CD14-positive monocyte (primary cell): ENCODE data around the gene PHLDB2. TPM values are rescaled to one million over a fixed set of nuclear protein-coding genes. Genes with fewer than 3 reads are reported as not detected.

ENCODE experiments used
- DNase-seq, 3 donors: peaks; one replicate each; pipeline ENCODE4 v3.0.0-alpha.2; 2011 to 2022
- H2AFZ ChIP-seq: 2 replicates; pipeline ENCODE4 v1.6.0; 2012; ENCODE audit warnings: mild to moderate bottlenecking, low read depth, low read length, inconsistent platforms; ENCODE audit not compliant: insufficient read depth, poor library complexity, severe bottlenecking
- H3K27ac ChIP-seq, 2 donors: 1 replicate in 1 of 2; 2 replicates in 1 of 2; pipeline ENCODE4 v1.5.1; 2012 to 2013; ENCODE audit warnings: low read length in 2 of 2, control low read depth in 1 of 2, inconsistent platforms in 1 of 2, low read depth in 1 of 2, mild to moderate bottlenecking in 1 of 2
- H3K27me3 ChIP-seq, 2 donors: one replicate each; pipeline versions ENCODE4 v1.6.0 to v1.6.1; 2011 to 2013; ENCODE audit warnings: low read length in 2 of 2; ENCODE audit not compliant: control insufficient read depth in 2 of 2, insufficient read depth in 2 of 2
- H3K36me3 ChIP-seq, 2 donors: replicated peaks in 1 of 2; 1 replicate in 1 of 2; 2 replicates in 1 of 2; pipeline versions ENCODE4 v1.5.1 to v1.6.1; 2012 to 2013; ENCODE audit warnings: low read length in 2 of 2, control low read depth in 1 of 2, inconsistent platforms in 1 of 2, mild to moderate bottlenecking in 1 of 2; ENCODE audit not compliant: insufficient read depth in 2 of 2, control insufficient read depth in 1 of 2
- H3K4me1 ChIP-seq, 2 donors: 1 replicate in 1 of 2; 2 replicates in 1 of 2; pipeline versions ENCODE4 v1.5.1 to v1.6.1; 2012 to 2013; ENCODE audit warnings: low read length in 2 of 2, control low read depth in 1 of 2, inconsistent platforms in 1 of 2, mild to moderate bottlenecking in 1 of 2, moderate library complexity in 1 of 2; ENCODE audit not compliant: insufficient read depth in 2 of 2, control insufficient read depth in 1 of 2
- H3K4me2 ChIP-seq: replicated peaks from 2 replicates; pipeline ENCODE3; 2012; ENCODE audit warnings: low read length, moderate library complexity, mild to moderate bottlenecking; ENCODE audit not compliant: poor library complexity, severe bottlenecking; ENCODE audit errors: extremely low read depth
- H3K4me3 ChIP-seq, 3 experiments: fragments of 200-600 bp in 1 of 3; sonication (generic) in 1 of 3; replicated peaks in 1 of 3; 1 replicate in 2 of 3; 2 replicates in 1 of 3; pipeline ENCODE4 v1.5.1; 2011 to 2013; ENCODE audit warnings: low read length in 3 of 3, mild to moderate bottlenecking in 3 of 3, control low read depth in 2 of 3, low read depth in 2 of 3, inconsistent platforms in 1 of 3, moderate library complexity in 1 of 3
- H3K79me2 ChIP-seq: 2 replicates; pipeline ENCODE4 v1.6.0; 2012; ENCODE audit warnings: mild to moderate bottlenecking, control low read depth, inconsistent platforms, low read length, moderate library complexity; ENCODE audit not compliant: insufficient read depth
- H3K9ac ChIP-seq: 2 replicates; pipeline ENCODE4 v1.6.0; 2017; ENCODE audit warnings: low read length, mild to moderate bottlenecking; ENCODE audit not compliant: insufficient read depth, poor library complexity, severe bottlenecking
- H3K9me3 ChIP-seq, 2 donors: replicated peaks in 1 of 2; 1 replicate in 1 of 2; 2 replicates in 1 of 2; pipeline versions ENCODE4 v1.5.1 to v1.6.1; 2012 to 2013; ENCODE audit warnings: low read length in 2 of 2, control low read depth in 1 of 2; ENCODE audit not compliant: control insufficient read depth in 1 of 2, insufficient read depth in 1 of 2
- H4K20me1 ChIP-seq: 2 replicates; pipeline ENCODE4 v1.6.0; 2012; ENCODE audit warnings: mild to moderate bottlenecking, low read length, control low read depth, moderate library complexity; ENCODE audit not compliant: insufficient read depth
- H3K27ac Mint-ChIP-seq, 7 donors: one replicate each; pipeline ENCODE4 v1.8.0; 2020; ENCODE audit warnings: mild to moderate bottlenecking in 7 of 7, mixed read lengths in 7 of 7, moderate library complexity in 6 of 7, inconsistent platforms in 2 of 7
- H3K27me3 Mint-ChIP-seq, 3 donors: one replicate each; pipeline ENCODE4 v1.8.0; 2021 to 2022; ENCODE audit warnings: low read depth in 3 of 3, mild to moderate bottlenecking in 3 of 3, mixed read lengths in 3 of 3, moderate library complexity in 3 of 3, inconsistent platforms in 1 of 3
- H3K36me3 Mint-ChIP-seq, 2 donors: one replicate each; pipeline ENCODE4 v1.8.0; 2020; ENCODE audit warnings: mixed read lengths in 2 of 2, inconsistent platforms in 1 of 2, mild to moderate bottlenecking in 1 of 2
- H3K4me1 Mint-ChIP-seq: one replicate; pipeline ENCODE4 v1.8.0; 2020; ENCODE audit warnings: mild to moderate bottlenecking, mixed read lengths
- H3K4me3 Mint-ChIP-seq, 2 donors: one replicate each; pipeline ENCODE4 v1.8.0; 2020; ENCODE audit warnings: mild to moderate bottlenecking in 2 of 2, mixed read lengths in 2 of 2, moderate library complexity in 1 of 2
- H3K9me3 Mint-ChIP-seq, 7 donors: one replicate each; pipeline ENCODE4 v1.8.0; 2020 to 2022; ENCODE audit warnings: mixed read lengths in 7 of 7, mild to moderate bottlenecking in 6 of 7, moderate library complexity in 6 of 7, inconsistent platforms in 2 of 7
- WGBS: methylation state at CpG from one replicate; pipeline ENCODE4 v1.1.5; 2013; ENCODE audit warnings: missing lambda C conversion rate; ENCODE audit not compliant: insufficient coverage; 5-methylcytosine and 5-hydroxymethylcytosine counted together
- intact Hi-C, 2 donors: fragments of 100-400 bp; cut with micrococcal nuclease; formaldehyde crosslinking; loops; one replicate each; pipeline versions ENCODE4 v1.15.0 to v1.15.1; 2023
- polyA plus RNA-seq, 3 donors: library from polyadenylated mRNA; depleted of rRNA in 1 of 3; unstranded in 2 of 3; stranded (reverse) in 1 of 3; fragments of 300-500 nt in 2 of 3; fragments of >200 nt in 1 of 3; fragmentation: Illumina TruSeq in 2 of 3; gene quantifications; 1 replicate in 2 of 3; 2 replicates in 1 of 3; pipeline ENCODE4 v1.2.3, GENCODE V29; 2012 to 2021
- TF ChIP-seq, protein P1 (sequence below): fragments of 200-600 bp; IDR thresholded peaks from one replicate; pipeline ENCODE4 v1.8.0; 2022; ENCODE audit warnings: antibody characterized with exemption, mild to moderate bottlenecking

PHLDB2 gene
- polyA plus RNA-seq, 3 donors = 0.08 TPM; not detected in 2

DNA sequence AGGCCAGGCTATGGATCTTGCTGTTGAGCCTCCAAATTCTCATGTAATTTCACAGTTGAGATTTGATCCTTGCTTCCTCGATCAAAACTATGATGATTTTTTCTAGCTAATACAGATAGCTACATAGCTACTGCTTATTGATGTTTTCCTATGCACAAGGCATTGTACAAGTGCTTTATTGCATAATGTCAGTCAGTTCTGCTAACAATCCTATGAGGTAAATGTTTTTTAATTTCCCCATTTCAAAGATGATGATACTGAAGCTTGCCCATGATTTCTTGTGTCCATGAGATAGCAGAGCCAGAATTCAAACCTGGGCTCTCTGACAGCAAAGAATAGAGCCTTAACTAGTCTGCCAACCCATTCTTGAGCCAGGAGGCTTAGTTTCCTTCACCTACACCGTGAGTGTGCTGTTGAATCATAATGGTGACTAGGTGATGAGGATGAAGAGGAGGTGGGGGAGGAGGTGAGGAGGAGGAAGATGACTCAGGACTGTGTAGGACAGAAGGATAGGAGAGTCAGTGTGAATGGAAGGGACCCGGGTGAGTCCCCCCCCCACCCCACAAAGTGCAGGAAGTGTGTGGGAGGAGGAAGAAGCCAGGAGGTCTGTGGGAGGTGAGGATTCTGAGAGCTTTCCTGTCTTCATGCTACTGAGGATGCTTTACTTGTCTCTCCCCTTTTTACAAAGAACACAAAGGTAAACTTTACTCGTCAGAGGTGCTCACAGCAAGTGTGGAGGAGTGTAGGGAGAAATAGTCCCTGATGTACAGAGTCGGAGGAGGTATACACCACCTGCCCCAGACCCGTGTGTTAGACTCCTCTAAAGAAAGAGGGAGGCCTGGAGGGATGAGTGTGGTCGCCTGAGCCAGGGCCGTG lies 143.3 kb downstream of the PHLDB2 start:
- Histone ChIP-seq H3K27me3 (peaks cover 29 to 30% of the 10 kb centered on the region in 2 donors), H3K4me3 (no peak overlapping the region), H3K4me2 (no peak overlapping the region), H3K4me1 (peaks cover 11 to 12% of the 10 kb centered on the region in 2 donors), H3K27ac (no peak overlapping the region), H4K20me1 (no peaks in the 10 kb centered on the region), H2AFZ (no peak overlapping the region), H3K9me3 (peaks cover 0 to 5% of the 10 kb centered on the region in 2 donors), H3K9ac (no peak overlapping the region), H3K79me2 (no peaks in the 10 kb centered on the region), H3K36me3 (no peaks in the 10 kb centered on the region)
- H3K27me3 Mint-ChIP-seq = peaks cover 35 to 50% (median 42%) of the 10 kb centered on the region in 3 donors
- TF ChIP-seq, protein P1, sequence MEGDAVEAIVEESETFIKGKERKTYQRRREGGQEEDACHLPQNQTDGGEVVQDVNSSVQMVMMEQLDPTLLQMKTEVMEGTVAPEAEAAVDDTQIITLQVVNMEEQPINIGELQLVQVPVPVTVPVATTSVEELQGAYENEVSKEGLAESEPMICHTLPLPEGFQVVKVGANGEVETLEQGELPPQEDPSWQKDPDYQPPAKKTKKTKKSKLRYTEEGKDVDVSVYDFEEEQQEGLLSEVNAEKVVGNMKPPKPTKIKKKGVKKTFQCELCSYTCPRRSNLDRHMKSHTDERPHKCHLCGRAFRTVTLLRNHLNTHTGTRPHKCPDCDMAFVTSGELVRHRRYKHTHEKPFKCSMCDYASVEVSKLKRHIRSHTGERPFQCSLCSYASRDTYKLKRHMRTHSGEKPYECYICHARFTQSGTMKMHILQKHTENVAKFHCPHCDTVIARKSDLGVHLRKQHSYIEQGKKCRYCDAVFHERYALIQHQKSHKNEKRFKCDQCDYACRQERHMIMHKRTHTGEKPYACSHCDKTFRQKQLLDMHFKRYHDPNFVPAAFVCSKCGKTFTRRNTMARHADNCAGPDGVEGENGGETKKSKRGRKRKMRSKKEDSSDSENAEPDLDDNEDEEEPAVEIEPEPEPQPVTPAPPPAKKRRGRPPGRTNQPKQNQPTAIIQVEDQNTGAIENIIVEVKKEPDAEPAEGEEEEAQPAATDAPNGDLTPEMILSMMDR = no peak
- H3K4me1 Mint-ChIP-seq = peaks cover 20% of the 10 kb centered on the region
- intact Hi-C loops = no loop called here
- 100% methylated on average over 2 of the region's 8 CpGs for WGBS
- DNase-seq = peak in 1 of 3 donors; percentile 14
- peaks cover 0 to 3% (median 0%) of the 10 kb centered on the region in 7 donors for H3K9me3 Mint-ChIP-seq
- no peak overlapping the region for H3K4me3 Mint-ChIP-seq
- peak overlapping the region in 1 of 7 donors; percentile 31 for H3K27ac Mint-ChIP-seq
- H3K36me3 Mint-ChIP-seq = no peaks in the 10 kb centered on the region

DNA sequence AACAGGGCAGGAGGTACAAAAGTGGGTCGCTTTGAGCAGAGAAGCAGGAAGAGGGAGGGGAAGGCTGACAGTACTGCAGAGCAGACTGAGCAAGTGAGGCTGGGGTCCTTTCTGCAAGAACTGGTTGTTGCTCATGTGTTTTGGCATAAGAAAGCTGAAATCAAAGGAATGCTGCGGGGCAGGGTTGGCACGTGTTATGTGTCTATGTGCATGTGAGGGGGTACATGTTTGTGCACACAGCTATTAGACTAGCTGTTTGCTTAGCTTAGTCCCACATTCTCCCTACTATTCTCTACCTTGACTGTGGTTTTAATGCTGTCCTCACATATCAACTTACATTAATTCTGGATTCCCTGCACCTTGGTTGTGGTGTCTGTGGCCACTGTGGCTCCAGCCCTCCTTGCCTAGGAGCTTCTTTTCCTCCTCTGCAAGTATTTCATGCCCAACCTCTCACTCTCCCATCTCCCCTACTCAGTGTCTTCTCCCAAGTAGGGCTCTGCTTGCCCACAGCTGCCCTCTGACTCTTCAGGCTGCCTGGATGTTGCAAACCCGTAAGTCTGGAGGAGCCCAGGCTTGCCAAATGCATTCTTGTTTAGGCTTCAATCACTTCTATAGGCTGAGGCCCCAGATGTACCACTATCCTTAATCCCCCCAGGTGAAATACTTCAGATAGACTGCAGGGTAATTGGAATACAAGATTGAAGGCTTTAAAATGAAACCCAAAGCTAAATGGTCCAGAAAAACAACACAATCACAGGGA lies 144.4 kb downstream of the PHLDB2 start:
- intact Hi-C loops = no loop called here
- H3K79me2 ChIP-seq = no peaks in the 10 kb centered on the region
- H3K27ac ChIP-seq = no peak overlapping the region
- Mint-ChIP-seq H3K27me3 (peaks cover 25 to 48% (median 30%) of the 10 kb centered on the region in 3 donors), H3K27ac (no peak overlapping the region), H3K36me3 (no peaks in the 10 kb centered on the region), H3K9me3 (peaks cover 0 to 3% (median 0%) of the 10 kb centered on the region in 7 donors), H3K4me3 (no peak overlapping the region), H3K4me1 (peaks cover 19% of the 10 kb centered on the region)
- peaks cover 0 to 5% of the 10 kb centered on the region in 2 donors for H3K9me3 ChIP-seq
- no peak overlapping the region for H3K4me3 ChIP-seq
- TF ChIP-seq, protein P1 = no peak
- H2AFZ ChIP-seq = no peak overlapping the region
- H3K4me1 ChIP-seq = peaks cover 11 to 12% of the 10 kb centered on the region in 2 donors
- no peak for DNase-seq
- no peak overlapping the region for H3K4me2 ChIP-seq
- peaks cover 22 to 27% of the 10 kb centered on the region in 2 donors for H3K27me3 ChIP-seq
- no peak overlapping the region for H3K9ac ChIP-seq
- no peaks in the 10 kb centered on the region for H3K36me3 ChIP-seq
- H4K20me1 ChIP-seq = no peaks in the 10 kb centered on the region
- 100% methylated on average over 1 of the region's 4 CpGs for WGBS
